ENCODE results near the gene MTMR2. TPM values are rescaled to one million over a fixed set of nuclear protein-coding genes. Genes with fewer than 3 reads are reported as not detected.
A peak's percentile ranks its signal among the peaks of the same experiment; 100 is the strongest.

The MTMR2 gene
- total and polyA plus RNA-seq, 3 experiments from 2014 or later: 17.2 to 50.1 (median 46.4) TPM

- Mint-ChIP-seq H3K27me3 (peaks cover 0 to 7% of the 10 kb centered on the region in 2 donors), H3K9me3 (no peaks in the 10 kb centered on the region), H3K4me3 (peak overlapping the region in 4 of 7 donors; percentile 4 to 40 (median 12)), H3K4me1 (peaks cover 48 to 74% (median 68%) of the 10 kb centered on the region in 3 donors), H3K36me3 (peaks cover 0 to 36% (median 2%) of the 10 kb centered on the region in 3 donors), H3K27ac (peak overlapping the region in 2 of 8 donors; percentile 32)
- peaks cover 32% of the 10 kb centered on the region for H3K4me1 ChIP-seq (ENCODE audit: insufficient read depth, low read length)
- no peaks in the 10 kb centered on the region for H3K9me3 ChIP-seq (ENCODE audit: low read length)
- POLR2A ChIA-PET: no interaction called here
- H3K27ac ChIP-seq (ENCODE audit: low read depth, low read length): peak overlapping the region; percentile 1
- H3K27me3 ChIP-seq (ENCODE audit: insufficient read depth, low read length, poor library complexity, severe bottlenecking): no peaks in the 10 kb centered on the region
- DNase-seq: no peak
- peaks cover 3% of the 10 kb centered on the region for H3K36me3 ChIP-seq (ENCODE audit: insufficient read depth, low read length)
- CTCF ChIA-PET: interaction anchor here (1.5 to 7.0 kb wide), 2 partner anchors 38 to 639 kb away, joined by 3 to 33 read pairs; no protein-coding TSS in a partner anchor
- no peak overlapping the region for H3K4me3 ChIP-seq (ENCODE audit: low read length)
Observed at GRCh38 chr11:95792700-95793099, 131.2 kb downstream of the MTMR2 start.

DNA sequence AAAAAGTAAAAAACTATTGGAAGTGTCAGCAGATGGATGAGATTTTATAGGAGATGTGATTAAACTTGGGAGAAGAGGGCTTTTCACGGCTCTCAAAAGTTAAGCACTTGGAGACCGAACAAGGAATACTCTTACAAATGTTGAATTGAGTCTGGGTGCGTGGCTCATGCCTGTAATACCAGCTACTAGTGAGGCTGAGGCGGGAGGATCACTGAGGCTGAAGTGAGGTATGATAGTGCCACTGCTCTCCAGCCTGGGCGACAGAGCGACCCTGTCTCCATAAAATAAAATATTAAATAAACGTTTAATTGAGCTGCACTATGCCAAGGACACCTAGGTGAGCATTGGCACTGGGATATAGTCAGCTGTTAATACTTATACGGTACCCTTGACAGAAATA is 131.7 kb downstream of the MTMR2 start:
- Mint-ChIP-seq H3K4me1 (peaks cover 48 to 74% (median 72%) of the 10 kb centered on the region in 3 donors), H3K4me3 (peak overlapping the region; percentile 98 to 100 (median 99)), H3K9me3 (no peaks in the 10 kb centered on the region), H3K36me3 (peaks cover 0 to 39% (median 2%) of the 10 kb centered on the region in 3 donors), H3K27me3 (peaks cover 0 to 7% of the 10 kb centered on the region in 2 donors), H3K27ac (peak overlapping the region in 5 of 8 donors; percentile 6 to 100 (median 100))
- ChIA-PET POLR2A (no interaction called here), CTCF (interaction anchor here (1.0 to 7.0 kb wide), 5 partner anchors 8 to 639 kb away, joined by 3 to 33 read pairs (median 3); no protein-coding TSS in a partner anchor)
- Histone ChIP-seq H3K4me3 (ENCODE audit: low read length) (peak overlapping the region; percentile 97), H3K36me3 (ENCODE audit: insufficient read depth, low read length) (peaks cover 3% of the 10 kb centered on the region), H3K27me3 (ENCODE audit: insufficient read depth, low read length, poor library complexity, severe bottlenecking) (no peaks in the 10 kb centered on the region), H3K4me1 (ENCODE audit: insufficient read depth, low read length) (peaks cover 33% of the 10 kb centered on the region), H3K27ac (ENCODE audit: low read depth, low read length) (peak overlapping the region; percentile 100), H3K9me3 (ENCODE audit: low read length) (no peaks in the 10 kb centered on the region)
- DNase-seq: no peak

DNA sequence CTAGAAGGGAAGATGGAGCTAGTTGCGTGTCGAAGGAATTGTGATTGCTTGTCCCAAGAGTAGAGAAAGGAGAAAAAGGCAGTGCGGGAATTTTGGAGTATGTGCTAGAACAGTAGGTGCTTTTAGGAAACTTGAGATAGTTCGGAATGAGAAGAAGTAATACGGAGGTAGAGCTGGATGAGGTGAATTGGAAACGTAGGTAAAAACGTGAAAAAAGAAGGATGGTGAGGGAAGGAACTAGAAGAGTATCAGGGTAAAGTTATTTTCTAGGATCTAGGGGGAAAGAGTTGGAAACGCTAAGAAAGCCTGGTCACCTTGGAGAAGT is 132.2 kb downstream of the MTMR2 start:
- Histone ChIP-seq H3K9me3 (ENCODE audit: low read length) (no peaks in the 10 kb centered on the region), H3K27ac (ENCODE audit: low read depth, low read length) (peak overlapping the region; percentile 100), H3K4me3 (ENCODE audit: low read length) (peak overlapping the region; percentile 97), H3K27me3 (ENCODE audit: insufficient read depth, low read length, poor library complexity, severe bottlenecking) (no peaks in the 10 kb centered on the region), H3K4me1 (ENCODE audit: insufficient read depth, low read length) (peaks cover 33% of the 10 kb centered on the region), H3K36me3 (ENCODE audit: insufficient read depth, low read length) (peaks cover 3% of the 10 kb centered on the region)
- POLR2A ChIA-PET: interaction anchor here (0.6 to 3.6 kb wide), 3 partner anchors 178 to 724 kb away, joined by 3 to 50 read pairs (median 19); partner anchors contain the start of genes CCDC82, JRKL and SRSF8
- Mint-ChIP-seq H3K4me1 (peaks cover 48 to 76% (median 69%) of the 10 kb centered on the region in 3 donors), H3K4me3 (peak overlapping the region; percentile 98 to 100 (median 99)), H3K27ac (peak overlapping the region; percentile 63 to 100 (median 100)), H3K36me3 (peaks cover 0 to 44% (median 2%) of the 10 kb centered on the region in 3 donors), H3K27me3 (peaks cover 0 to 7% of the 10 kb centered on the region in 2 donors), H3K9me3 (no peaks in the 10 kb centered on the region)
- DNase-seq: no peak
- CTCF ChIA-PET: interaction anchor here (1.0 to 7.0 kb wide), 6 partner anchors 8 to 638 kb away, joined by 3 to 33 read pairs (median 3); no protein-coding TSS in a partner anchor

DNA sequence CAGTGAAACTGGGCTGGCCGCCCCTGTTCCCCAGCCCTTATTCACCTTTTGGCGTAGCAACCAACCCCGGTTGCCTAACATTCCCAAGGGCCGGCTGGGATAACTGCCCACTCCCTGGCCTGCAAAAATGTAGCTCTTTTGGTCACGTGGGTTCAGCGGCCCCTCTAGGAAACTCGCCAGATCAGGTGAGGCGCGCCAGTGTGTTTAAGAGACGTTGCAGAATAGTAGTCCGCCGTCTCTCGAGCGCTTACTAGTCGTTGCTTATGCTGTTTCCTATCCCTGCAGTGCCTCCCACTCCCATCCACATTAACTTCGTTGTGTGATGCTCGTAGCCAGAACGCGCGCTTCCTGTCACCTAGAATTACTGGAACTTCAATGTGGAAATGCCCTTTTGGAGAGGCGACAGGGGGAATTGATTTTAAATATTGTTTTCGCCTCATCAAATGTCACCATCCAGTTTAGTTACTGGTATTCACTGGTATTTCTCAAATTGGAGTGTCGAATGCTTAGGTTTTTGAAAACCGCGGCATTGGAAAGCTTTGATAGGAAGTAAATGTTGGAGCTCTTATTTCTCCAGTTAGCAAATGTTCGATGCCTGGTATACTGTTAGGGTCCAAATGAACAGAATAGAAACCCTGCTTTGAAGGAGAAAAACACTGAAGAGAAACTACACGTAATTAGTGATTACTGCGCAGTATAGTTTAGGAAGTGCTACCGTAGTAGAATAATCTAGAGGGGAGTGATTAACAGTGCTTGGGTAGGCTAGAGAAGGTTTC is 132.8 kb downstream of the MTMR2 start:
- POLR2A ChIA-PET: interaction anchor here (0.6 to 3.6 kb wide), 6 partner anchors 178 to 818 kb away, joined by 3 to 50 read pairs (median 22); partner anchors contain the start of genes CCDC82, ENDOD1, JRKL and SESN3
- Histone ChIP-seq H3K36me3 (ENCODE audit: insufficient read depth, low read length) (peaks cover 4% of the 10 kb centered on the region), H3K27ac (ENCODE audit: low read depth, low read length) (peak overlapping the region; percentile 100), H3K9me3 (ENCODE audit: low read length) (no peaks in the 10 kb centered on the region), H3K4me1 (ENCODE audit: insufficient read depth, low read length) (peaks cover 33% of the 10 kb centered on the region), H3K27me3 (ENCODE audit: insufficient read depth, low read length, poor library complexity, severe bottlenecking) (no peaks in the 10 kb centered on the region), H3K4me3 (ENCODE audit: low read length) (peak overlapping the region; percentile 97)
- peaks cover 0 to 48% (median 2%) of the 10 kb centered on the region in 3 donors for H3K36me3 Mint-ChIP-seq
- peak overlapping the region; percentile 98 to 100 (median 99) for H3K4me3 Mint-ChIP-seq
- peaks cover 0 to 7% of the 10 kb centered on the region in 2 donors for H3K27me3 Mint-ChIP-seq
- peaks cover 51 to 76% (median 72%) of the 10 kb centered on the region in 3 donors for H3K4me1 Mint-ChIP-seq
- peak overlapping the region; percentile 100 for H3K27ac Mint-ChIP-seq
- CTCF ChIA-PET: interaction anchor here (1.0 to 7.0 kb wide), 9 partner anchors 9 to 723 kb away, joined by 3 to 33 read pairs (median 4); partner anchors contain the start of genes MAML2 and SRSF8
- H3K9me3 Mint-ChIP-seq: no peaks in the 10 kb centered on the region
- DNase-seq: peak; percentile 36 to 72 (median 38)

DNA sequence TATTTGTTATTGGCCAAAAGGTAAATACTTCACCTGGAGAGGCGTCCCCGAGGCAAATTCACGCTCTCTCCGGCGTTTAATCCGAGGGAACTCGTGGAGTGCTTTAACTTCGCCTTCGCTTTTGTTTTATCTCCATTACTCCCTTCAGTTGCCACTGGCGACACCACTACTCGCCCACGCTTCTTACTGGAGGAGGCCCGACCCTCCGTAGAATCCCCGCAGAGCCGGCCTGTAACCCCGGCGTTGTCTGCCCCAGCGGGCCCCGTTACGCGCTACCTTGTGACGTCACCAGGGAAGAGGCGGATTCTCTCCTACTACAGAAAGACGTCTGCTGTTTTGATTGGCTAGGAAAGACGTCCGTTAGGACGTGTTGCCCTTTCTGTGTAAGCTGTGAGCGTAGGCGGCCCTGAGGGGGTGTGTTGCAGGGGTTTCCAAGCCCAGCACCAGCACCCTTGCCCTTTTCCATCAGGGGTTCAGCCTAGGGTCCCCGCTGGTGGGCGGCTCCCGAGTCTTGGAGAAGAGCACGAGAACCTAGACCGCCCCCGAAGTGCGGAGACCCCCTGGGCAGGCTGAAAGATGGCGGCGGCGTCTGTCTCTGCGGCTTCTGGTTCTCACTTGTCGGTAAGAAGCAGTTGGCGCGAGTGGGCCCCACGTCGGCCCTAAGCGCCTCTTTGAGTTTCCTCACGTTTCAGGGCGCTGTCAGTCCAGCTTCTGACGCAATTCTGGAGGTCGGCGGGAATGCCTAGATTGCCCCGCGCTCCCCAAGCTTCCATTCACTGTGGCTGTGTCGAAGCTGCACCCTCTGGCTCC is 133.6 kb downstream of the MTMR2 start, which contains the start of gene CEP57:
CEP57 (plus strand) TSS at position 376 of the 810 bp plus-strand sequence; CDS start at position 577, 201 bp downstream.
- H3K4me3 ChIP-seq (ENCODE audit: low read length): peak within 1 kb of the TSS; percentile 97
- H3K4me3 Mint-ChIP-seq: peak within 1 kb of the TSS; percentile 98 to 100 (median 99)

GRCh38 chr11:95789506-95790122 is 134.3 kb downstream of the MTMR2 start, which contains the start of gene FAM76B:
Gene FAM76B, minus strand, starts transcription at chr11:95789782. Its CDS starts 304 bp downstream, at chr11:95789478.
- H3K36me3 Mint-ChIP-seq: peaks cover 0 to 62% (median 11%) of the 10 kb centered on the region in 3 donors
- peak within 1 kb of the TSS; percentile 98 to 100 (median 99) for H3K4me3 Mint-ChIP-seq
- no peaks in the 10 kb centered on the region for H3K9me3 Mint-ChIP-seq
- peak within 1 kb of the TSS; percentile 97 for H3K4me3 ChIP-seq (ENCODE audit: low read length)
- ChIA-PET POLR2A (interaction anchor here (0.8 to 3.6 kb wide), 9 partner anchors 9 to 865 kb away, joined by 3 to 50 read pairs (median 15); partner anchors contain the start of genes CCDC82, CWC15, ENDOD1 and JRKL), CTCF (interaction anchor here (1.2 to 7.0 kb wide), 6 partner anchors 10 to 722 kb away, joined by 3 to 33 read pairs (median 6); partner anchors contain the start of gene SRSF8)
- peak; percentile 96 to 99 (median 99) for DNase-seq
- no peaks in the 10 kb centered on the region for H3K27me3 ChIP-seq (ENCODE audit: insufficient read depth, low read length, poor library complexity, severe bottlenecking)
- peaks cover 48 to 74% (median 73%) of the 10 kb centered on the region in 3 donors for H3K4me1 Mint-ChIP-seq
- peaks cover 0 to 7% of the 10 kb centered on the region in 2 donors for H3K27me3 Mint-ChIP-seq
- H3K4me1 ChIP-seq (ENCODE audit: insufficient read depth, low read length): peaks cover 33% of the 10 kb centered on the region
- peaks cover 18% of the 10 kb centered on the region for H3K36me3 ChIP-seq (ENCODE audit: insufficient read depth, low read length)
- H3K27ac Mint-ChIP-seq: peak within 1 kb of the TSS; percentile 100
- H3K9me3 ChIP-seq (ENCODE audit: low read length): no peaks in the 10 kb centered on the region
- peak within 1 kb of the TSS; percentile 100 for H3K27ac ChIP-seq (ENCODE audit: low read depth, low read length)

More for the DNA sequence above, 133.6 kb downstream of the MTMR2 start, which contains the start of gene CEP57:
- H3K27me3 ChIP-seq (ENCODE audit: insufficient read depth, low read length, poor library complexity, severe bottlenecking): no peaks in the 10 kb centered on the region
- POLR2A ChIA-PET: interaction anchor here (1.0 to 3.6 kb wide), 9 partner anchors 10 to 817 kb away, joined by 3 to 50 read pairs (median 15); partner anchors contain the start of genes CCDC82, CWC15, ENDOD1 and JRKL
- H3K36me3 ChIP-seq (ENCODE audit: insufficient read depth, low read length): peaks cover 12% of the 10 kb centered on the region
- Mint-ChIP-seq H3K36me3 (peaks cover 0 to 56% (median 7%) of the 10 kb centered on the region in 3 donors), H3K9me3 (no peaks in the 10 kb centered on the region), H3K27ac (peak within 1 kb of the TSS; percentile 100), H3K27me3 (peaks cover 0 to 7% of the 10 kb centered on the region in 2 donors), H3K4me1 (peaks cover 52 to 76% (median 72%) of the 10 kb centered on the region in 3 donors)
- peaks cover 33% of the 10 kb centered on the region for H3K4me1 ChIP-seq (ENCODE audit: insufficient read depth, low read length)
- CTCF ChIA-PET: interaction anchor here (1.0 to 7.0 kb wide), 11 partner anchors 9 to 722 kb away, joined by 3 to 33 read pairs (median 4); partner anchors contain the start of genes MAML2 and SRSF8
- H3K27ac ChIP-seq (ENCODE audit: low read depth, low read length): peak within 1 kb of the TSS; percentile 100
- no peaks in the 10 kb centered on the region for H3K9me3 ChIP-seq (ENCODE audit: low read length)
- peak; percentile 85 to 96 (median 96) for DNase-seq

All from CD8-positive, alpha-beta memory T cell (primary cell).